Memory B cell (primary cell): Measurements from ENCODE around the gene KRTAP4-12.
"Not testable (repeated sequence)": the region's sequence is repeated elsewhere in the genome, so short reads cannot be mapped to it uniquely, and the experiment has no call there.

Experiments used
- ATAC-seq: fragments of 150-1000 bp; cut with Tn5 transposase; 2 replicates; pipeline ENCODE4 v1.10.0; 2021; ENCODE audit warnings: low read depth, mild to moderate bottlenecking, moderate library complexity
- DNase-seq, 2 donors: peaks; one replicate each; pipeline ENCODE4 v3.0.0; 2022; ENCODE audit warnings: low spot score in 2 of 2
- H3K27ac Mint-ChIP-seq: one replicate; pipeline ENCODE4 v1.8.0; 2022; ENCODE audit warnings: mild to moderate bottlenecking, moderate library complexity, mixed read lengths
- H3K27me3 Mint-ChIP-seq: one replicate; pipeline ENCODE4 v1.8.0; 2022; ENCODE audit warnings: mixed read lengths
- H3K36me3 Mint-ChIP-seq: one replicate; pipeline ENCODE4 v1.8.0; 2022; ENCODE audit warnings: mild to moderate bottlenecking, mixed read lengths
- H3K4me1 Mint-ChIP-seq: one replicate; pipeline ENCODE4 v1.8.0; 2022; ENCODE audit warnings: mixed read lengths
- H3K4me3 Mint-ChIP-seq: one replicate; pipeline ENCODE4 v1.8.0; 2022; ENCODE audit warnings: mild to moderate bottlenecking, moderate library complexity, mixed read lengths
- H3K9me3 Mint-ChIP-seq: one replicate; pipeline ENCODE4 v1.8.0; 2022; ENCODE audit warnings: mixed read lengths

The KRTAP4-12 gene

GRCh38 chr17:41117846-41118386, 6.1 kb downstream of the KRTAP4-12 start, which contains the start of gene KRTAP4-11:
Gene KRTAP4-11 (minus strand): TSS chr17:41118373. CDS start chr17:41118315, 58 bp downstream.
- H3K27ac Mint-ChIP-seq = peak within 1 kb of the TSS; percentile 29
- ATAC-seq, H3K9me3 Mint-ChIP-seq, H3K36me3 Mint-ChIP-seq, H3K27me3 Mint-ChIP-seq, DNase-seq, H3K4me3 Mint-ChIP-seq: not testable (repeated sequence)
- peaks cover 24% of the 10 kb centered on the region for H3K4me1 Mint-ChIP-seq

DNA sequence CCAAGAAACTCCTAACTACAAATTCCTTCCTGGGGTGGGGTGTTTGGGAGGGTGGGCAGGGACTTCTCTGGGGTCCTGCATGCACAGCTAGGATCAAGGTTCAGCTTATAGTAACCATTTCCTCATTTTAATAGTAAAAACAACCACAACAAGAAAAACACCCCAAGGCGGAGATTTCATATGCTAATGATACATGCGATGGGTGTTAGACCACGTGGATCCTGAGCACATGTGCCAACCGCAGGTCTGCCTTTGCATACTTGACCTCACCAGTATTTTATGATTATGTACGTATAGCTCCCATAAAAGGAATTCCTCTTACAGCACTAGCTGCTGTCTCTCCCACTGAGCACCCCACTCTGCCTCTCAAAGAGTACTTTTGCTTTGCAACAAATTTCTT, 7.7 kb downstream of the KRTAP4-12 start:
- Mint-ChIP-seq H3K4me3 (no peak overlapping the region), H3K27me3 (peaks cover 7% of the 10 kb centered on the region), H3K36me3 (peaks cover 3% of the 10 kb centered on the region), H3K27ac (no peak overlapping the region), H3K4me1 (peaks cover 24% of the 10 kb centered on the region), H3K9me3 (peaks cover 4% of the 10 kb centered on the region)
- ATAC-seq (peak; percentile 77), DNase-seq (peak in 1 of 2 donors; percentile 15)

- DNase-seq = no peak
- no peak overlapping the region for H3K27ac Mint-ChIP-seq
- H3K4me3 Mint-ChIP-seq = no peak overlapping the region
- no peaks in the 10 kb centered on the region for H3K27me3 Mint-ChIP-seq
- no peak for ATAC-seq
- peaks cover 2% of the 10 kb centered on the region for H3K36me3 Mint-ChIP-seq
- H3K9me3 Mint-ChIP-seq = peaks cover 3% of the 10 kb centered on the region
- peaks cover 11% of the 10 kb centered on the region for H3K4me1 Mint-ChIP-seq
Observed at GRCh38 chr17:41111151-41111885, 12.7 kb downstream of the KRTAP4-12 start.

DNA sequence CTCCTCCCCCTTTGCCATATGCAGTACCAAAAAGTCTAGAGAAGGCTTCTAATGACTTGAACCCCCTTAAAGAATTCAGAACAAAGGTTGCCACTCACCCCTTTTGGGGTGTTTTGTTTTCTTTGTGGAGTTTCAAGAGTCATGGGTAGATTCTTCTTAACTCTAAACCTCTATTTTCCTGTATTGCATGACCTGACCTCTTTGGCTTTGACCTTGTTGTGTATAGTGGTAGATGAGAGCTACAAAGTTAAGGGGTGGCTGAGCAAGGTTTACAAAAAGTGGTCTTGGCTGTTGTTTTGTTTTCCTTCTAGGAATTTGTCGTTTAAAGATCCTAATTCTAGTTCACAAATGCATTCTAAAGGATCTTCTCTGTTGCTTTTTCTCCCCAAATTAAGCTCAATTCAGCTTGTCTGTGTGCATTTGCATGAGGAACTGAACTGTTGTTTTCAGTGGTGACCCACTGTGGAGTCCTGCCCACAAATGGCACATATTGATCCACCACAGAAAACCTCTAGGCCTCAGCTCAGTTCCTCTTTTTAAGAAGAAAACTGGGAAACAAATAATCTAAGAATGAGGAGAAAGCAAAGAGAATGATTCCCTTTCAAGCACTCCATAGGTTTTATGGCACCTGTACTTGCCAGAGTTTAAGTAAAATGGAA, 15.1 kb downstream of the KRTAP4-12 start:
- not testable (repeated sequence) for H3K9me3 Mint-ChIP-seq, H3K4me1 Mint-ChIP-seq, H3K27me3 Mint-ChIP-seq, H3K36me3 Mint-ChIP-seq, DNase-seq
- peak; percentile 64 for ATAC-seq
- H3K4me3 Mint-ChIP-seq = peak overlapping the region; percentile 50
- peak overlapping the region; percentile 4 for H3K27ac Mint-ChIP-seq

GRCh38 chr17:41107941-41108450, 16.0 kb downstream of the KRTAP4-12 start:
- H3K9me3 Mint-ChIP-seq = peaks cover 3% of the 10 kb centered on the region
- DNase-seq (no peak), ATAC-seq (no peak)
- no peak overlapping the region for H3K27ac Mint-ChIP-seq
- peaks cover 2% of the 10 kb centered on the region for H3K36me3 Mint-ChIP-seq
- H3K27me3 Mint-ChIP-seq = peaks cover 5% of the 10 kb centered on the region
- H3K4me3 Mint-ChIP-seq = peak overlapping the region; percentile 3
- peaks cover 8% of the 10 kb centered on the region for H3K4me1 Mint-ChIP-seq

GRCh38 chr17:41105347-41105746, 18.6 kb downstream of the KRTAP4-12 start, which contains the start of gene KRTAP4-9:
Gene KRTAP4-9 (plus strand): TSS chr17:41105389. CDS start chr17:41105389, 0 bp downstream.
- DNase-seq, H3K4me3 Mint-ChIP-seq, H3K9me3 Mint-ChIP-seq, ATAC-seq, H3K27me3 Mint-ChIP-seq, H3K27ac Mint-ChIP-seq, H3K4me1 Mint-ChIP-seq, H3K36me3 Mint-ChIP-seq: not testable (repeated sequence)

DNA sequence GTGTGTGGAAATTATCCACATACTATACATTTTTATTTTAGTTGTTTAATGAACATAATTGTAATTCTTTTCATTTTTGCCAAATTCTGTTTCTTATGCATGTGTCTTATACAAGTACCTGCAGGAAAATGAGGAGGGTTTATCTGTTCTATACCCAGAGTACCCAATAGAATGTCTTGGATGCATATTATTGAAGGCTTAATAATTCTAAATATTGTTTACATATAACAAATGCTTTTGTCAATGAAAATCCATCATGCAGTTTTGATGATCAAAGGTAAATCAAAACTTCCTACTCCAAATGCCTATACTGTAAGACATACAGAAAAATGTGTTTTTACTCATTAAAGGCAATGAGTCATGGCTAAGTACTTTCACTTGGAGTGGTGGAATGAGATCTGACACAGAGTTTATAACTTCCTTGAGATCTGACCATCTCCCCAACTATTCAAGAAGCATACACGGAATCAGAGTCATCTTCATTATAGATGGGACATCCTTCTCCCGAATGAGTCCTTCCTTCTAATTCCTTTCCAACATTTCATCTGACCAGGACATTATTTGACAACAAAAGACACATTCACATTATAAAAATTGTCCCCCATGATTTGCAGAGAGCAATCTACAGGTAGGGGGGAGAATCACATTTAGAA, 19.5 kb downstream of the KRTAP4-12 start:
- ATAC-seq, H3K27me3 Mint-ChIP-seq: not testable (repeated sequence)

DNA sequence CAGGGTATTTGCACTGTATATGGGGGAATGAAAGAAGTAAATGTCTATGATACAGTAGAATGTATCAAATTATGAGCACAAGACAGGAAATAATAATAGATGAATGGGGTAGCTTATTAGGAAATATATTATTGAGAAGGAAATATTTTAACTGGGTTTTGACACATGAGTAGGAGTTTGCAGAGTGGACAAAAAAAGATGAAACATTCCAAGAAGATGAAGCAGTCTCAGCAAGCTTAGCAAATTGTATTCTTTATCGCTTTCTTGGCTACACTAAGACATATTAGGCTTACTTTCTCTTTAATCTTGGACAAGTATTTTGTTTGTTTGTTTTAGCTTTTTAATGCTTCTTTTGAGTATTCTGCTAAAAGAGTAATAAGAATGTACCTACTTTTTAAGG, 20.1 kb downstream of the KRTAP4-12 start:
- Mint-ChIP-seq H3K36me3 (no peaks in the 10 kb centered on the region), H3K27me3 (peaks cover 5% of the 10 kb centered on the region), H3K9me3 (no peaks in the 10 kb centered on the region), H3K4me3 (no peak overlapping the region), H3K4me1 (peaks cover 10% of the 10 kb centered on the region), H3K27ac (no peak overlapping the region)
- no peak for DNase-seq
- no peak for ATAC-seq

More for the DNA sequence above, 19.5 kb downstream of the KRTAP4-12 start:
- not testable (repeated sequence) for DNase-seq, H3K4me3 Mint-ChIP-seq, H3K36me3 Mint-ChIP-seq, H3K27ac Mint-ChIP-seq, H3K9me3 Mint-ChIP-seq
- H3K4me1 Mint-ChIP-seq = peaks cover 12% of the 10 kb centered on the region

GRCh38 chr17:41101586-41102259, 22.3 kb downstream of the KRTAP4-12 start, which contains the start of gene KRTAP4-16:
Gene KRTAP4-16 (minus strand): TSS chr17:41102209. CDS start chr17:41102209, 0 bp downstream.
- Mint-ChIP-seq H3K9me3 (no peaks in the 10 kb centered on the region), H3K36me3 (no peaks in the 10 kb centered on the region), H3K27me3 (peaks cover 18% of the 10 kb centered on the region), H3K27ac (no peak within 1 kb of the TSS), H3K4me1 (peaks cover 4% of the 10 kb centered on the region), H3K4me3 (no peak within 1 kb of the TSS)
- DNase-seq (no peak), ATAC-seq (no peak)

- H3K27ac Mint-ChIP-seq, DNase-seq, H3K4me1 Mint-ChIP-seq, H3K4me3 Mint-ChIP-seq, H3K36me3 Mint-ChIP-seq, H3K9me3 Mint-ChIP-seq: not testable (repeated sequence)
- peak; percentile 69 for ATAC-seq
- peaks cover 17% of the 10 kb centered on the region for H3K27me3 Mint-ChIP-seq
Observed at GRCh38 chr17:41099682-41100480, 24.1 kb downstream of the KRTAP4-12 start.

DNA sequence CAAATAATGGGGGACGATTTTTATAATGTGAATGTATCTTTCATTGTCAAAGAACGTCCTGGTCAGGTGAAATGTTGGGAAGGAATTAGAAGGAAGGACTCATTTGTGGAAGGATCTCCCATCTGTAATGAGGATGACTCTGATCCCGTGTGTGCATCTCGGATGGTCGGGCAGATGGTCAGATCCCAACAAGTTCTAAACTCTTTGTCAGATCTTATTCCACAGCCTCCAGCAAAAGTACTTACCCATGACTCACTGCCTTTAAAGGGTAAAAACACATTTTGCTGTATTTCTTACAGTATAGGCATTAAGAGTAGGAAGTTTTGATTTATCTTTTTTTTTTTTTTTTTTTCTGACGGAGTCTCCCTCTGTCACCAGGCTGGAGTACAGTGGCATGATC, 25.5 kb downstream of the KRTAP4-12 start:
- H3K9me3 Mint-ChIP-seq = no peaks in the 10 kb centered on the region
- H3K27ac Mint-ChIP-seq = no peak overlapping the region
- H3K36me3 Mint-ChIP-seq = no peaks in the 10 kb centered on the region
- ATAC-seq (no peak), DNase-seq (no peak)
- H3K4me3 Mint-ChIP-seq = no peak overlapping the region
- H3K27me3 Mint-ChIP-seq = peaks cover 17% of the 10 kb centered on the region
- peaks cover 4% of the 10 kb centered on the region for H3K4me1 Mint-ChIP-seq

DNA sequence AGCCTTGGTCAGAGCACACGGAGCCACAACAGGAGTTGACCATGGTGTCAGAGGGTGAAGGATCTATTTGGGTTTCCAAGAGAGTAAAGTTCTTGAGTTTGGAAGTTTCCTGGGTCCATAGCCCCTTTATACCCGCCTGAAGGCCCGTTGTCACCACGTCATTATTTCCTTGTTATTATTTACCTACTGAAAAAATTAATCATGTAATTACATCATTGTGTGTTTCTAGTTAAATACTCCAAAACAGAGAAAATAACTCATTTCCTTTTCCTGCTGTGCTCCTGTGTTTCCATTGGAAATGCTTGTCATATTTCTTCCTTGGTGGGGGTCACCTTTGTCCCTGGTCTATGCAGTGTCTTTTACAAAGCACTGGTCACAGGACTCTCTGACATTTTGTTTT, 25.9 kb downstream of the KRTAP4-12 start, which contains the start of gene KRTAP4-8:
TSS of gene KRTAP4-8 (minus strand) at position 101 of the 400 bp plus-strand sequence. CDS start at position 43, 58 bp downstream.
- H3K9me3 Mint-ChIP-seq = no peaks in the 10 kb centered on the region
- ATAC-seq (no peak), DNase-seq (no peak)
- H3K36me3 Mint-ChIP-seq = no peaks in the 10 kb centered on the region
- H3K27me3 Mint-ChIP-seq = peaks cover 17% of the 10 kb centered on the region
- no peak within 1 kb of the TSS for H3K4me3 Mint-ChIP-seq
- H3K27ac Mint-ChIP-seq = no peak within 1 kb of the TSS
- peaks cover 4% of the 10 kb centered on the region for H3K4me1 Mint-ChIP-seq
